ENCODE results near the gene CSRP1. TPM values are rescaled to one million over a fixed set of nuclear protein-coding genes. Genes with fewer than 3 reads are reported as not detected.

Gene CSRP1
- total and polyA plus RNA-seq, 3 experiments from 2014 or later, result 65.0 to 67.6 (median 66.9) TPM

DNA sequence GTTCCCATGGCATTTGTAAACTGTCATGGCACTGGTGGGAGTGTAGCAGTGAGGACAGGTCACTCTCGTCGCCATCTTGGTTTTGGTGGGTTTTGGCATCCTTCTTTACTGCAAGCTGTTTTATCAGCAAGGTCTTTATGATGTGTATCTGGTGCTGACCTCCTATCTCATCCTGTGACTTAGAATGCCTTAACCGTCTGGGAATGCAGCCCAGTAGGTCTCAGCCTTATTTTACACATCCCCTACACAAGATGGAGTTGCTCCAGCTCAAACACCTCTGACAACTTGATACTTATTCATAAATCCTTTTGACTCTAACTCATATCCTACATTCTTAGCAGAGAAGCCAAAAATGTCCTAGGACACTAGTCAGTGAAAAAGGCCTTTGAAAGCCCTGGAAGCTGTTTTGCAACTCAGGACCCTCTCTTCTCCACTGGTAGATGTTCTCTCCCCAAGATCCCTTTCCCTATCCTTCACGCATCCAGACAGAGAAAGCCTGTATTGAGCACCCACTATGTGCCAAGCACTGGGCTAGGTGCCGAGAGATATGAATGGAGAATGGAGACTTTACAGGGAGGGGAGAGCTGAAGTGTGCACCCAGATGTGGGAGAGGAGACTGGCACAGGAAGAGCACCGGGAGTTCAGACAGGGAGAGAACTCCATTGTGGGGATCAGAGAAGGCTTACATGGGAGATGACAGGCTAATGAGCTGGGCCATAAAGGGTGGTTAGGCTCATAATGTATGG is 6.7 kb upstream of the CSRP1 start:
- no peak overlapping the region for H3K4me3 Mint-ChIP-seq
- Histone ChIP-seq H3K9me3 (ENCODE audit: low read length) (no peaks in the 10 kb centered on the region), H3K27ac (ENCODE audit: low read depth, low read length) (no peak overlapping the region), H3K27me3 (ENCODE audit: insufficient read depth, low read length, poor library complexity, severe bottlenecking) (no peaks in the 10 kb centered on the region), H3K4me3 (ENCODE audit: low read length) (no peak overlapping the region), H3K4me1 (ENCODE audit: insufficient read depth, low read length) (no peaks in the 10 kb centered on the region), H3K36me3 (ENCODE audit: insufficient read depth, low read length) (no peaks in the 10 kb centered on the region)
- peak overlapping the region in 2 of 8 donors; percentile 6 to 19 for H3K27ac Mint-ChIP-seq
- peaks cover 5 to 13% (median 7%) of the 10 kb centered on the region in 3 donors for H3K4me1 Mint-ChIP-seq
- POLR2A ChIA-PET, result interaction anchor here (1.0 kb wide), 1 partner anchor 32 kb away, joined by 5 read pairs; no protein-coding TSS in a partner anchor
- peaks cover 0 to 1% of the 10 kb centered on the region in 2 donors for H3K27me3 Mint-ChIP-seq
- CTCF ChIA-PET, result interaction anchor here (1.1 to 19.3 kb wide), 19 partner anchors 7 to 382 kb away, joined by 3 to 406 read pairs (median 7); no protein-coding TSS in a partner anchor
- H3K9me3 Mint-ChIP-seq, result no peaks in the 10 kb centered on the region
- peaks cover 0 to 10% (median 5%) of the 10 kb centered on the region in 3 donors for H3K36me3 Mint-ChIP-seq
- DNase-seq, result no peak

DNA sequence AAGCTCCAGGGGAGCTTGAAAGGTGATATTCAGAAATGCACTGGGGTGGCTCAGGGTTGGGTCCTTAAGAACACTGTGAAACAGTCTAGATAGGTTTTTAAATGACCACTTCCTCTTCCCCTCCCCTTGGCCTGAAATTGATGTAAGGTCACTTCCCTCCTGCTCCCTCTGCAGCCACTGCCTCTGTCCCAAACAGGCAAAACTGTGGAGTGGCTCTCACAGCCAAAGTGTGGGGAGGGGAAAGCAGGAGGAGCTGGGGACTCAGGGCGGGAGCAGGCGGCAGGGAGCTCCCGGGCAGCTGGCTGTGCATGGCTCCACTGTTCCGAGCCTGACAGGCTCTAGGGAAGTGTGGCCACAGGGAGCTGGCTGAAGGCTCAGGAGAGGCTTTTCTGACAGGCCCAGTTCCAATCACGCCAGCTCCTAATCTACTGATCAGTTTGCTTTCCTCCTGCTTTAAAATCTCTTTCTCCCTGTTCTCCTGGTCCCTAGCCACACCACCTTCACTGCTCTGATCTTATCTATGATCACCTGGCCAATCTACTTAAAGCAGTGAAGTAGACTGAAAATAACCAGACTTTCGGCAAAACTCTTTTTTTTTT is 5.1 kb upstream of the CSRP1 start:
- Histone ChIP-seq H3K9me3 (ENCODE audit: low read length) (no peaks in the 10 kb centered on the region), H3K4me3 (ENCODE audit: low read length) (no peak overlapping the region), H3K4me1 (ENCODE audit: insufficient read depth, low read length) (peaks cover 8% of the 10 kb centered on the region), H3K36me3 (ENCODE audit: insufficient read depth, low read length) (no peaks in the 10 kb centered on the region), H3K27me3 (ENCODE audit: insufficient read depth, low read length, poor library complexity, severe bottlenecking) (no peaks in the 10 kb centered on the region), H3K27ac (ENCODE audit: low read depth, low read length) (no peak overlapping the region)
- H3K4me1 Mint-ChIP-seq, result peaks cover 13 to 23% (median 17%) of the 10 kb centered on the region in 3 donors
- POLR2A ChIA-PET, result no interaction called here
- H3K9me3 Mint-ChIP-seq, result no peaks in the 10 kb centered on the region
- CTCF ChIA-PET, result interaction anchor here (0.8 to 19.3 kb wide), 18 partner anchors 9 to 384 kb away, joined by 3 to 406 read pairs (median 6); no protein-coding TSS in a partner anchor
- peak overlapping the region in 1 of 8 donors; percentile 66 for H3K27ac Mint-ChIP-seq
- H3K27me3 Mint-ChIP-seq, result peaks cover 0 to 1% of the 10 kb centered on the region in 2 donors
- H3K4me3 Mint-ChIP-seq, result peak overlapping the region in 1 of 7 donors; percentile 11
- H3K36me3 Mint-ChIP-seq, result peaks cover 0 to 9% (median 5%) of the 10 kb centered on the region in 3 donors
- DNase-seq, result no peak

DNA sequence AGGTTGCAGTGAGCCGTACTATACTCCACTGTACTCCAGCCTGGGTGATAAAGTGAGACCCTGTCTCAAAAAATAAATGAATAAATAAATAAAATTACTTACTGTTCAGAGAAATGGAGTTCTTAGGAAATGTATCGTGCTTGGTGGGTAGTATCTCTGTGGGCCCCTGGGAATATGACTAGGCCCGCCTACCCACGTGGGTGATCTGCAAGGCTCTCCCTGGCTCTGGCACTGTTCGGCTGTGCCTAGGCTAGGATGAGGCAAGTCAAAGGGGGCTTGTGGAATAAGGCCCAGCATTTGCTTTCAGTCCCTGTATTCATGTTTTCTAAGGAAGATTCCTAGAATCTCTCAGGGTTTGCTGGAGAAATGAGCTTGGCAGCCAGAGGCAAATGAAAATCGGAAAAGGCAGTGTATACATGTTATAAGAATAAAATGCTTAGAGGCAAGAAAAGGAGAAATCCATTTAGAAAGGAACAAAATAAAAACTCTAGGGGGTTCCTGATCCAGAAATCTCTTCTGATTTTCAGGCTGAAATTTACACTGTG is 4.5 kb upstream of the CSRP1 start:
- CTCF ChIA-PET, result interaction anchor here (1.4 to 19.3 kb wide), 8 partner anchors 9 to 76 kb away, joined by 4 to 406 read pairs (median 10); no protein-coding TSS in a partner anchor
- POLR2A ChIA-PET, result no interaction called here
- Mint-ChIP-seq H3K4me1 (peaks cover 15 to 24% (median 18%) of the 10 kb centered on the region in 3 donors), H3K9me3 (no peaks in the 10 kb centered on the region), H3K4me3 (peak overlapping the region in 1 of 7 donors; percentile 11), H3K27me3 (peaks cover 0 to 1% of the 10 kb centered on the region in 2 donors), H3K36me3 (peaks cover 0 to 10% (median 5%) of the 10 kb centered on the region in 3 donors), H3K27ac (peak overlapping the region in 1 of 8 donors; percentile 66)
- peaks cover 8% of the 10 kb centered on the region for H3K4me1 ChIP-seq (ENCODE audit: insufficient read depth, low read length)
- no peak overlapping the region for H3K4me3 ChIP-seq (ENCODE audit: low read length)
- no peaks in the 10 kb centered on the region for H3K27me3 ChIP-seq (ENCODE audit: insufficient read depth, low read length, poor library complexity, severe bottlenecking)
- no peak for DNase-seq
- H3K9me3 ChIP-seq (ENCODE audit: low read length), result no peaks in the 10 kb centered on the region
- H3K27ac ChIP-seq (ENCODE audit: low read depth, low read length), result no peak overlapping the region
- no peaks in the 10 kb centered on the region for H3K36me3 ChIP-seq (ENCODE audit: insufficient read depth, low read length)

DNA sequence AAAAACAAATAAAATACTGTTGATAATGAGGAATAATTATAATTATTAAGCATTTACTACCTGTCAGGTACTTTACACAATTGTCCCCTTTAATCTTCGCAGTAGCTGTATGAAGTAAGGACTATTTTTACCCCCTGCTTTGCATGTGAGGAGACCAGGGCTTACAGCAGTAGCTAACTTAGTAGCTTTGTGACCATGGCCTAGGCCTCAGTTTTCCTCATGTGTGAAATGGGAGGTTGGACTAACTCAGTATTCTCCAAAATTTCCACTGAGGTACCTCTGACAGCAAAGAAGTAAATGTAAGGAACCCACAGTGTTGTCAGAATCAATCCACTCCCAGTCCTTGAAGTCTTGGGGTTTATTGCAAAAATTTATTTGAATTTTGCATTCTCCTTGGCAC is 3.8 kb upstream of the CSRP1 start:
- ChIA-PET CTCF (interaction anchor here (1.4 to 19.3 kb wide), 2 partner anchors 12 to 28 kb away, joined by 4 to 406 read pairs; no protein-coding TSS in a partner anchor), POLR2A (no interaction called here)
- H3K27ac Mint-ChIP-seq, result no peak overlapping the region
- Histone ChIP-seq H3K9me3 (ENCODE audit: low read length) (no peaks in the 10 kb centered on the region), H3K4me1 (ENCODE audit: insufficient read depth, low read length) (peaks cover 15% of the 10 kb centered on the region), H3K4me3 (ENCODE audit: low read length) (no peak overlapping the region), H3K27ac (ENCODE audit: low read depth, low read length) (no peak overlapping the region), H3K27me3 (ENCODE audit: insufficient read depth, low read length, poor library complexity, severe bottlenecking) (no peaks in the 10 kb centered on the region), H3K36me3 (ENCODE audit: insufficient read depth, low read length) (no peaks in the 10 kb centered on the region)
- no peaks in the 10 kb centered on the region for H3K27me3 Mint-ChIP-seq
- no peaks in the 10 kb centered on the region for H3K9me3 Mint-ChIP-seq
- H3K4me1 Mint-ChIP-seq, result peaks cover 22 to 31% (median 25%) of the 10 kb centered on the region in 3 donors
- H3K36me3 Mint-ChIP-seq, result peaks cover 0 to 9% (median 5%) of the 10 kb centered on the region in 3 donors
- no peak for DNase-seq
- H3K4me3 Mint-ChIP-seq, result no peak overlapping the region

DNA sequence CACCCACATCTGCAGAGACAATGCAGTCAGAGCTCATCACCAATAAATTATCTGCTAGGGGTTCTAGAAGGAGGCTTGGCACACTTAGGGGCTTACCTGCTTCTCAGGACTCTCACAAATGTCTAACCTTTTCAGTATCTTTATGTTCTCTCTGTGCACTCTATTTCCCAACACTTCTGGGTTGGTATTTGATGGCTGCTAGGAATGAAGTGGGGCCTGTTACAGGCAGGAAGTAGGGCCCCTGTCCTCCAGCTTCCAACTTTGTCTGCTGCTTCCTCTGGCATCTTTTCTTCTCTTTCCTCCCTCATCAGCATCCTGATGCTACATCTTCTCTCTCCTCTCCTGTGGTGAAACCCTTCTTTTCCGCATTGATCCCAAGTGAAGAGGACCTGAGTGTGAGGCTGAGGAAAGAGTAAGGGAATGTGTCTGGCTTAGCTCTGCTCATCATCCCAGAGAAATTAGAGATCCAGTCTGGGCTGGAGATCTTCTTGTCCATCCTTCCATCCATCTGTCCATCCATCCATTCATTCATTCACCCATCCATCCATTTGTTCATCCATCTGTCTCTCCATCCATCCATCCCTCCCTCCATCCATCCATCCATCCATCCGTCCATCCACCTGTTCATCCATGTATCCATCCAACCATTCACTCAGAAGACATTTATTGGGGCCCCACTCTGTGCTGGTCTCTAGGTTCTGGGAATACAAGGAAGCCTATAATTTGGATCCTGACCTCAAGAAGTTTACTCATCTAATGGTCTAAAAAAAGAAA is 2.9 kb upstream of the CSRP1 start:
- H3K36me3 Mint-ChIP-seq, result peaks cover 0 to 7% (median 2%) of the 10 kb centered on the region in 3 donors
- H3K4me1 Mint-ChIP-seq, result peaks cover 30 to 40% (median 34%) of the 10 kb centered on the region in 3 donors
- H3K27ac Mint-ChIP-seq, result peak overlapping the region in 5 of 8 donors; percentile 10 to 80 (median 55)
- H3K4me1 ChIP-seq (ENCODE audit: insufficient read depth, low read length), result peaks cover 25% of the 10 kb centered on the region
- H3K36me3 ChIP-seq (ENCODE audit: insufficient read depth, low read length), result no peaks in the 10 kb centered on the region
- ChIA-PET POLR2A (no interaction called here), CTCF (interaction anchor here (19.3 kb wide), 1 partner anchor 27 kb away, joined by 406 read pairs; no protein-coding TSS in a partner anchor)
- H3K9me3 Mint-ChIP-seq, result no peaks in the 10 kb centered on the region
- H3K27me3 ChIP-seq (ENCODE audit: insufficient read depth, low read length, poor library complexity, severe bottlenecking), result no peaks in the 10 kb centered on the region
- no peaks in the 10 kb centered on the region for H3K27me3 Mint-ChIP-seq
- H3K27ac ChIP-seq (ENCODE audit: low read depth, low read length), result no peak overlapping the region
- H3K4me3 ChIP-seq (ENCODE audit: low read length), result no peak overlapping the region
- DNase-seq, result no peak
- no peaks in the 10 kb centered on the region for H3K9me3 ChIP-seq (ENCODE audit: low read length)
- H3K4me3 Mint-ChIP-seq, result peak overlapping the region in 1 of 7 donors; percentile 69

DNA sequence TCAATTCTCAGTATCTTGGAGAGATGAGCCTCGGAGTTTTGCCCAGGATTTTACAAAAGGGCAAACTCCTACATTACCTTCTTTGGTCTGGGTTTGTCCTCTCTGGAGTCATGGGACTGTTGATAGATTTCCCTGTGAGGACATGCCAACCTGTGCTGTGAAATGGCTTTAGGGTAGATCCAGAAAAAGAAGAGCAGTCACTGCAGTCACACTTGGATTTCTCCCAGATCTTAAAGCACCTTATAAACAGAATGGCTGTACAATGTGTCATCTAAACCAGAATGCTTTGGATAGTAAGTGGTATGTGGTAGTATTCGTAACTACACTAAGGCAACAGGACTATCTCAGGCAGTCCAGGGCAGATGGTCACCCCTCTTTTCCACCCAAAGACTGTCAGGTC is 1.9 kb upstream of the CSRP1 start:
- ChIA-PET POLR2A (no interaction called here), CTCF (interaction anchor here (19.3 kb wide), 1 partner anchor 26 kb away, joined by 406 read pairs; no protein-coding TSS in a partner anchor)
- Mint-ChIP-seq H3K27ac (peak overlapping the region in 2 of 8 donors; percentile 6 to 10), H3K9me3 (no peaks in the 10 kb centered on the region), H3K27me3 (no peaks in the 10 kb centered on the region), H3K36me3 (peaks cover 0 to 4% (median 0%) of the 10 kb centered on the region in 3 donors), H3K4me3 (peak overlapping the region in 3 of 7 donors; percentile 33 to 69 (median 50)), H3K4me1 (peaks cover 31 to 47% (median 35%) of the 10 kb centered on the region in 3 donors)
- H3K27ac ChIP-seq (ENCODE audit: low read depth, low read length), result no peak overlapping the region
- H3K9me3 ChIP-seq (ENCODE audit: low read length), result no peaks in the 10 kb centered on the region
- H3K4me3 ChIP-seq (ENCODE audit: low read length), result no peak overlapping the region
- DNase-seq, result no peak
- no peaks in the 10 kb centered on the region for H3K27me3 ChIP-seq (ENCODE audit: insufficient read depth, low read length, poor library complexity, severe bottlenecking)
- no peaks in the 10 kb centered on the region for H3K36me3 ChIP-seq (ENCODE audit: insufficient read depth, low read length)
- H3K4me1 ChIP-seq (ENCODE audit: insufficient read depth, low read length), result peaks cover 25% of the 10 kb centered on the region

DNA sequence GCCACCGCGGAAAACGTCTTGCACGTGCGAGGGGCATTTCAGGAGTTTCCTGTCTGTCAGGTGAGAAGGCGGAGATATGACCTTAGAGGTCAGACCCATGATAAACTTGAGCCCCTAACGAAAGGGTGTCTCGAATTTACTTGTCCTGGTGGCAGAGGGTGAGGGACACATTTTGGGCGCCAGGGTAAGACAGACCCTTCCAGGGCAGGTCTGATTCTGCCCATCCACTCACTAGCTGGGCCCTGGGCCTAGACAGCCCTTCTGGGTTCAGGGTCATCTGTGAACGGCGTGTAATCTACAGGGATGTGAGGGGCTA is 395 bp upstream of the CSRP1 start:
- Mint-ChIP-seq H3K27me3 (no peaks in the 10 kb centered on the region), H3K27ac (peak overlapping the region; percentile 33 to 95 (median 88)), H3K9me3 (no peaks in the 10 kb centered on the region), H3K36me3 (peaks cover 0 to 6% (median 0%) of the 10 kb centered on the region in 3 donors), H3K4me1 (peaks cover 35 to 50% (median 46%) of the 10 kb centered on the region in 3 donors), H3K4me3 (peak overlapping the region; percentile 83 to 94 (median 86))
- Histone ChIP-seq H3K4me3 (ENCODE audit: low read length) (peak overlapping the region; percentile 76), H3K4me1 (ENCODE audit: insufficient read depth, low read length) (peaks cover 25% of the 10 kb centered on the region), H3K27ac (ENCODE audit: low read depth, low read length) (peak overlapping the region; percentile 78), H3K27me3 (ENCODE audit: insufficient read depth, low read length, poor library complexity, severe bottlenecking) (no peaks in the 10 kb centered on the region), H3K36me3 (ENCODE audit: insufficient read depth, low read length) (no peaks in the 10 kb centered on the region), H3K9me3 (ENCODE audit: low read length) (no peaks in the 10 kb centered on the region)
- ChIA-PET POLR2A (interaction anchor here (1.0 to 2.4 kb wide), 2 partner anchors 26 to 323 kb away, joined by 3 to 14 read pairs; no protein-coding TSS in a partner anchor), CTCF (interaction anchor here (1.2 to 19.3 kb wide), 3 partner anchors 9 to 25 kb away, joined by 4 to 406 read pairs (median 7); no protein-coding TSS in a partner anchor)
- no peak for DNase-seq
